GM12865 (cell line): Measurements from ENCODE around the gene NQO1.
"Not testable (repeated sequence)": the region's sequence is repeated elsewhere in the genome, so short reads cannot be mapped to it uniquely, and the experiment has no call there.

Experiments
- DNase-seq: peaks from one replicate; pipeline ENCODE4 v3.0.0; 2010; ENCODE audit warnings: low read depth
- H3K4me3 ChIP-seq: 2 replicates; pipeline ENCODE4 v1.5.1; 2011; ENCODE audit warnings: mild to moderate bottlenecking, low read depth, low read length, control low read depth
- TF ChIP-seq, protein P1 (sequence below): IDR thresholded peaks from 2 replicates; pipeline ENCODE4 v1.5.1; 2011; ENCODE audit warnings: low read length, control low read depth, low read depth, inconsistent platforms; ENCODE audit not compliant: insufficient read depth; ENCODE audit errors: missing control alignments

The NQO1 gene

GRCh38 chr16:69767459-69768229, 41.3 kb upstream of the NQO1 start:
- TF ChIP-seq, protein P1, sequence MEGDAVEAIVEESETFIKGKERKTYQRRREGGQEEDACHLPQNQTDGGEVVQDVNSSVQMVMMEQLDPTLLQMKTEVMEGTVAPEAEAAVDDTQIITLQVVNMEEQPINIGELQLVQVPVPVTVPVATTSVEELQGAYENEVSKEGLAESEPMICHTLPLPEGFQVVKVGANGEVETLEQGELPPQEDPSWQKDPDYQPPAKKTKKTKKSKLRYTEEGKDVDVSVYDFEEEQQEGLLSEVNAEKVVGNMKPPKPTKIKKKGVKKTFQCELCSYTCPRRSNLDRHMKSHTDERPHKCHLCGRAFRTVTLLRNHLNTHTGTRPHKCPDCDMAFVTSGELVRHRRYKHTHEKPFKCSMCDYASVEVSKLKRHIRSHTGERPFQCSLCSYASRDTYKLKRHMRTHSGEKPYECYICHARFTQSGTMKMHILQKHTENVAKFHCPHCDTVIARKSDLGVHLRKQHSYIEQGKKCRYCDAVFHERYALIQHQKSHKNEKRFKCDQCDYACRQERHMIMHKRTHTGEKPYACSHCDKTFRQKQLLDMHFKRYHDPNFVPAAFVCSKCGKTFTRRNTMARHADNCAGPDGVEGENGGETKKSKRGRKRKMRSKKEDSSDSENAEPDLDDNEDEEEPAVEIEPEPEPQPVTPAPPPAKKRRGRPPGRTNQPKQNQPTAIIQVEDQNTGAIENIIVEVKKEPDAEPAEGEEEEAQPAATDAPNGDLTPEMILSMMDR: no peak
- DNase-seq: no peak
- no peak overlapping the region for H3K4me3 ChIP-seq

DNA sequence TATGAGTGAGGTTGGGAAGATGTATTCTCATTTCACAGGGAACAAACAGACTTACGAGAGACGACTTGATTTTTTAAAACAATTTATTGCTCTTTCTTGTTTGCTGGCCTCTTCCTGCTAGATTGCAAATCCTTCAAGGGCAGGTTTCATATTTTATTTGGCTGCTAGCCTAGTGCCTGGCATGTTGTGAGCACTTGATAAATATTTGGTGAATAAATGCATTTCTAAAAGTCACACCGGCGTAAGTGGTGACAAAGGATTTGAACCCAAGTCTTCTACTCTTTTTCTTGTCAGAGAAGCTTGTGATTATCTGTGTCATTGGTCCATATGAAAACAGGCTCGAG, 37.2 kb upstream of the NQO1 start:
- TF ChIP-seq, protein P1: no peak
- DNase-seq: no peak
- H3K4me3 ChIP-seq: peak overlapping the region; percentile 97

GRCh38 chr16:69762814-69763598, 36.6 kb upstream of the NQO1 start:
- DNase-seq: peak; percentile 48

GRCh38 chr16:69761983-69762813, 35.8 kb upstream of the NQO1 start, which contains the start of gene WWP2:
WWP2 (plus strand) TSS chr16:69762332; CDS start chr16:69787011, 24,679 bp downstream.
- H3K4me3 ChIP-seq: peak within 1 kb of the TSS; percentile 97
- TF ChIP-seq, protein P1: no peak
- peak; percentile 88 for DNase-seq

More at GRCh38 chr16:69762814-69763598, 36.6 kb upstream of the NQO1 start:
- TF ChIP-seq, protein P1: no peak
- H3K4me3 ChIP-seq: peak overlapping the region; percentile 97

DNA sequence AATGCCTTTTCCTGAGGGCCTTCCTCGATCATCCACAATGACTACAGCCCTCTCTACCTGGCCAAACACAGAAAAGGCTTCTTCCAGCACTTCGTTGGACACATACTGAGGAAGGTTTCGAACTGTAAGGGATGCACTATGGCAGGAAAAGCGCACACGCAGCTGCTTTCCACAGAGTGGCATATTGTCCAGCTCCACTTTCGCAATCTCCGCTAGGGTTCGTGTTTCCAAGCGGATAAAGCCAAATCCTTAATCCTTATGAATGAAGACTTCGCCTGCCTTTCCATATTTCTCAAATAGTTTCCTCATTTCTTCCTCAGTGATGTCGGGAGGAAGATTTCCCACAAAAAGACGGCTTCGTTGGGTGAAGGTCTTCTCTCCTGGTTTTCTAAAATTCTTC, 31.0 kb upstream of the NQO1 start:
- DNase-seq, H3K4me3 ChIP-seq: not testable (repeated sequence)

GRCh38 chr16:69756705-69757104, 30.3 kb upstream of the NQO1 start:
- no peak overlapping the region for H3K4me3 ChIP-seq
- DNase-seq: no peak
- TF ChIP-seq, protein P1: no peak
